Mesothelial cell of epicardium (in vitro differentiated cells): ENCODE results near the gene ELF2. TPM values are rescaled to one million over a fixed set of nuclear protein-coding genes. Genes with fewer than 3 reads are reported as not detected.

Experiments used
- DNase-seq, 2 experiments: peaks; one replicate each; pipeline ENCODE4 v3.0.0; 2021; ENCODE audit warnings: low spot score in 2 of 2; ENCODE audit not compliant: unreplicated experiment in 2 of 2
- H3K27ac Mint-ChIP-seq: 2 replicates; pipeline ENCODE4 v1.8.0; 2021; ENCODE audit warnings: mixed read lengths
- H3K27me3 Mint-ChIP-seq: 2 replicates; pipeline ENCODE4 v1.8.0; 2021; ENCODE audit warnings: low read depth, mixed read lengths
- H3K36me3 Mint-ChIP-seq: 2 replicates; pipeline ENCODE4 v1.8.0; 2021; ENCODE audit warnings: mixed read lengths
- H3K4me1 Mint-ChIP-seq: 2 replicates; pipeline ENCODE4 v1.8.0; 2021; ENCODE audit warnings: mixed read lengths
- H3K4me3 Mint-ChIP-seq: 2 replicates; pipeline ENCODE4 v1.8.0; 2021; ENCODE audit warnings: mild to moderate bottlenecking, moderate library complexity, mixed read lengths
- H3K9me3 Mint-ChIP-seq: 2 replicates; pipeline ENCODE4 v1.8.0; 2021; ENCODE audit warnings: mixed read lengths
- total RNA-seq: library from RNA; stranded (reverse); gene quantifications from 3 replicates; pipeline ENCODE4 v1.2.1, GENCODE V29; 2021
- TF ChIP-seq, protein P1 (sequence below): fragments of 200-600 bp; sonication (generic); IDR thresholded peaks from one replicate; pipeline ENCODE4 v1.5.0; 2021; ENCODE audit warnings: antibody characterized with exemption; ENCODE audit not compliant: unreplicated experiment

The ELF2 gene
- total RNA-seq, 1 donor from 2014 or later, result 57.1 TPM

- no peaks in the 10 kb centered on the region for H3K27me3 Mint-ChIP-seq
- no peaks in the 10 kb centered on the region for H3K9me3 Mint-ChIP-seq
- H3K4me3 Mint-ChIP-seq, result no peak overlapping the region
- TF ChIP-seq, protein P1, sequence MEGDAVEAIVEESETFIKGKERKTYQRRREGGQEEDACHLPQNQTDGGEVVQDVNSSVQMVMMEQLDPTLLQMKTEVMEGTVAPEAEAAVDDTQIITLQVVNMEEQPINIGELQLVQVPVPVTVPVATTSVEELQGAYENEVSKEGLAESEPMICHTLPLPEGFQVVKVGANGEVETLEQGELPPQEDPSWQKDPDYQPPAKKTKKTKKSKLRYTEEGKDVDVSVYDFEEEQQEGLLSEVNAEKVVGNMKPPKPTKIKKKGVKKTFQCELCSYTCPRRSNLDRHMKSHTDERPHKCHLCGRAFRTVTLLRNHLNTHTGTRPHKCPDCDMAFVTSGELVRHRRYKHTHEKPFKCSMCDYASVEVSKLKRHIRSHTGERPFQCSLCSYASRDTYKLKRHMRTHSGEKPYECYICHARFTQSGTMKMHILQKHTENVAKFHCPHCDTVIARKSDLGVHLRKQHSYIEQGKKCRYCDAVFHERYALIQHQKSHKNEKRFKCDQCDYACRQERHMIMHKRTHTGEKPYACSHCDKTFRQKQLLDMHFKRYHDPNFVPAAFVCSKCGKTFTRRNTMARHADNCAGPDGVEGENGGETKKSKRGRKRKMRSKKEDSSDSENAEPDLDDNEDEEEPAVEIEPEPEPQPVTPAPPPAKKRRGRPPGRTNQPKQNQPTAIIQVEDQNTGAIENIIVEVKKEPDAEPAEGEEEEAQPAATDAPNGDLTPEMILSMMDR, result no peak
- no peak overlapping the region for H3K27ac Mint-ChIP-seq
- no peaks in the 10 kb centered on the region for H3K36me3 Mint-ChIP-seq
- no peak for DNase-seq
- H3K4me1 Mint-ChIP-seq, result no peaks in the 10 kb centered on the region
Observed at GRCh38 chr4:139184129-139184528, 7.1 kb upstream of the ELF2 start.

GRCh38 chr4:139177869-139178619 lies 1.0 kb upstream of the ELF2 start:
- TF ChIP-seq, protein P1, result no peak
- Mint-ChIP-seq H3K27me3 (peaks cover 8% of the 10 kb centered on the region), H3K4me1 (peaks cover 12% of the 10 kb centered on the region), H3K4me3 (peak overlapping the region; percentile 82), H3K36me3 (no peaks in the 10 kb centered on the region), H3K27ac (peak overlapping the region; percentile 99), H3K9me3 (no peaks in the 10 kb centered on the region)
- DNase-seq, result peak; percentile 90 to 97

GRCh38 chr4:139176302-139177048 lies 543 bp downstream of the ELF2 start:
- DNase-seq, result peak; percentile 52 to 77
- TF ChIP-seq, protein P1, result no peak
- peak overlapping the region; percentile 95 for H3K4me3 Mint-ChIP-seq
- H3K9me3 Mint-ChIP-seq, result no peaks in the 10 kb centered on the region
- H3K36me3 Mint-ChIP-seq, result no peaks in the 10 kb centered on the region
- peaks cover 16% of the 10 kb centered on the region for H3K4me1 Mint-ChIP-seq
- H3K27ac Mint-ChIP-seq, result peak overlapping the region; percentile 95
- peaks cover 8% of the 10 kb centered on the region for H3K27me3 Mint-ChIP-seq

GRCh38 chr4:139175646-139176301 lies 1.2 kb downstream of the ELF2 start:
- peaks cover 16% of the 10 kb centered on the region for H3K4me1 Mint-ChIP-seq
- DNase-seq, result no peak

More at GRCh38 chr4:139175646-139176301, 1.2 kb downstream of the ELF2 start:
- Mint-ChIP-seq H3K36me3 (no peaks in the 10 kb centered on the region), H3K9me3 (no peaks in the 10 kb centered on the region), H3K27me3 (peaks cover 8% of the 10 kb centered on the region), H3K4me3 (peak overlapping the region; percentile 95), H3K27ac (peak overlapping the region; percentile 95)
- TF ChIP-seq, protein P1, result no peak
